ENCODE measurements around the gene SSNA1. TPM values are rescaled to one million over a fixed set of nuclear protein-coding genes. Genes with fewer than 3 reads are reported as not detected.

SSNA1 gene
- total RNA-seq, 1 experiment from 2014 or later: 71.6 TPM

DNA sequence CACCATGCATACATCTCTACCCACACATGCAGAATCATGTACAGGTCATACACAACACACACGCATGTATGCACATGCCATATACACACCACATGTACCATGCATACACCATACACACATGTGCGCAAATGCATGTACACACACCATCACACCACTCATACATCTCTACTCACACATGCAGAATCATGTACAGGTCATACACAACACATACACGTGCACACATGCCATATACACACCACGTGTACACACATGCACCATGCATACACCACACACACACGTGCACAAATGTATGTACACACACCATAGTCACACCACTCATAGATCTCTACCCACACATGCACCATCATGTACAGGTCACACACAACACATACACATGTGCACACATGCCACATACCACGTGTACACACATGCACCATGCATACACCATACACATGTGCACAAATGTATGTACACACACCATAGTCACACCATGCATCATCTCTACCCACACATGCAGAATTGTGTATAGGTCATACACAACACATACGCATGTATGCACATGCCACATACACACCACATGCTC lies 35.6 kb upstream of the SSNA1 start:
- no peak for DNase-seq (ENCODE audit: low spot score)

- DNase-seq (ENCODE audit: low spot score): no peak
Measured at GRCh38 chr9:137156567-137157375, 31.7 kb upstream of the SSNA1 start.

- no peak for DNase-seq (ENCODE audit: low spot score)
Measured at GRCh38 chr9:137157618-137158415, 30.7 kb upstream of the SSNA1 start.

DNA sequence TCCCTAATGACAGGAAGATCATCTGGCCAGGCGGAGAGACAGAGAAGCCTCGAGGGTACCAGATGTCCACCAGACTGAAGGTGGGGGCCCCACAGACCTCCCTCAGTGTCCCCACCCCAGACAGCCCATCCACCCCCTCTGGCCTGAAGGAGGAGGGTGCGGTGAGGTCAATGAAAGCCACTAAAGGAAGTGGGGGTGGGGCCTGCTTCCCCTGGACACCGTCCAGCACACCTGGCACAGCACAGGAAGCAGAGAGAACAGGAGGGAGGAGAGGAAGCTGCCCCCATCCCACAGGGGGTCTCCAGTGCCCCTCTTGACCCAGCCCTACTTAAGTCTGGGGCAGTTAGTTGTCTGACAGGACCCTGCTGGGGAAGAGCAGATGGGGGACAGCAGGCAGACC lies 29.9 kb upstream of the SSNA1 start:
- no peak for DNase-seq (ENCODE audit: low spot score)

GRCh38 chr9:137159105-137160053 lies 29.1 kb upstream of the SSNA1 start:
- no peak for DNase-seq (ENCODE audit: low spot score)

DNA sequence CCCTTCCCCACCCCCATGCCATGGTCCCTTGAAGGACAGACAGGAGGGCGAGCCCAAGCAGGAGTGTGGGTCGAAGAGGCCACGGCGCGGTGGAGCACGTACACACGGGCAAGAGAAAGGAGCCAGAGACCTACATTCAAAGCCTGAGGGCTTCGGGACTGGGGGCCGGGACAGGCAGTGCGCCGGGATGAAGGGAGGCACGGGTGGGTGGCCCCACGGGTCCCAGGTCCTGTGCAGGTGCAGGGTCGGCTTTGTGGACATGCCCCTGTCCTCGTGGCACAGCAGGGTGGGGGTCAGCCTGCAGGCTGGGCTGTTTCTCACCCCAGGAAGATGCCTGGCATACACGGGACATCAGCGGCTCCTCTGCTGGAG lies 28.4 kb upstream of the SSNA1 start:
- no peak for DNase-seq (ENCODE audit: low spot score)

- no peak for DNase-seq (ENCODE audit: low spot score)
Measured at GRCh38 chr9:137160716-137161557, 27.5 kb upstream of the SSNA1 start.

- DNase-seq (ENCODE audit: low spot score): no peak
Measured at GRCh38 chr9:137161558-137162486, 26.7 kb upstream of the SSNA1 start.

GRCh38 chr9:137162505-137163364 lies 25.7 kb upstream of the SSNA1 start:
- no peak for DNase-seq (ENCODE audit: low spot score)

GRCh38 chr9:137163365-137163715 lies 25.1 kb upstream of the SSNA1 start:
- no peak for DNase-seq (ENCODE audit: low spot score)

- no peak for DNase-seq (ENCODE audit: low spot score)
Measured at GRCh38 chr9:137163805-137164204, 24.7 kb upstream of the SSNA1 start.

- DNase-seq (ENCODE audit: low spot score): no peak
Measured at GRCh38 chr9:137164370-137165249, 23.9 kb upstream of the SSNA1 start.

GRCh38 chr9:137165250-137165836 lies 23.1 kb upstream of the SSNA1 start:
- no peak for DNase-seq (ENCODE audit: low spot score)

DNA sequence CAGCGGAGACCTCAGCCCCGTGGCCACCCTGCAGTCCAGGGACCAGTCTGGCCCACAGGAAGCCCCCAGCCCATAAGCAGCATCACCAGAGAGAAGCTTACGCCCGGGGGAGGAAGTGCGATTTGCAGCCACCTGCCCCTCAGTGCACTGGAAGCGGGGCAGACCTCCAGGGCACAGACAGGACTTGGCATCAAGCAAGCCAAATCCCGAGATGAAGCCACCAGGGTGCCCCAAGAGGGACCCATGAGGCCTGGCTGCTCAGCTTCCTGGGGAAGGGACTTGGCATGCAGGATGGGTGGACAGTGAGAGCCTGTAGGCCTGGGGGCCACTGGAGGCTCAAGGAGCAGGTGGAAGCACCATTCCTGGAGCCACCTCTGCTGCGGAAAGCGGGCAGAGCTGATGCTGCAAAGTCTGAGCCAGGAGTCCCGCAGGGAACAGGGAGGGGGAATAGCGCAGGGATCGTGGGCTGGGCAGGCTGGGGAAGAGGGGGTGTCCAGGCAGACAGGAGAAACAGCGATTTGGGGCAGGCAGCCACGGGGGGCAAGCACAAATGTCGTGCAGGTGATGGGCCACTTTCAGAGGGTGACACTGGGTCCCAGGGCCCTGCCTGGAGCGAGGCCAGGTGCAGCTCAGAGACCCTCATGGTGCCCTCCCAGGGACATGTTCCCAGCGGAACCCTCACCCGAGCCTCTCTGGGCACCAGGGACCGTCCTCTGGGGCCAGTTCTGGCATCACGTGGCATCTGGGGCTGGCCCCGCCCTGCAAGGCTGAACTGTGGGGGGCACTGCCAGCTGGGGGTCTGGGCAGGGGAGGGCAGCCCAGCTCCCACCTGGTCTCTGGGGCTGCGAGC lies 21.9 kb upstream of the SSNA1 start:
- DNase-seq (ENCODE audit: low spot score): no peak

DNA sequence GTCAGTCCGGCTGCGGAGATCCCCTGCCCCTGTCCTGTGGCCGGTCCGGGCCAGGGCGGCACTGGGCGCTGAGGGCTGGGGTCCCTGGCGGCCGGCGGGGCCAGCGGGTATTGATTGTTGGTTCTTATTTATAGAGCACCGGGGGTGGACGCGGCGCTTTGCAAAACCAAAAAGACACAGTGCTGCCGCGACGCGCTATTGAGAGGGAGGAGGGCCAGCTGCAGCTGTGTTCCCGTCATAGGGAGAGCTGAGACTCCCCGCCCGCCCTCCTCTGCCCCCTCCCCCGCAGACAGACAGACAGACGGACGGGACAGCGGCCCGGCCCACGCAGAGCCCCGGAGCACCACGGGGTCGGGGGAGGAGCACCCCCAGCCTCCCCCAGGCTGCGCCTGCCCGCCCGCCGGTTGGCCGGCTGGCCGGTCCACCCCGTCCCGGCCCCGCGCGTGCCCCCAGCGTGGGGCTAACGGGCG lies 21.2 kb upstream of the SSNA1 start:
- DNase-seq (ENCODE audit: low spot score): no peak

All from H4 (cell line).